ENCODE measurements around the gene HCRT. TPM values are rescaled to one million over a fixed set of nuclear protein-coding genes. Genes with fewer than 3 reads are reported as not detected.
"Not testable (repeated sequence)": the region's sequence is repeated elsewhere in the genome, so short reads cannot be mapped to it uniquely, and the experiment has no call there.

HCRT gene
- total RNA-seq, 5 donors from 2014 or later (not counting 1 experiment from before 2014, with no cell fraction given): not detected

DNA sequence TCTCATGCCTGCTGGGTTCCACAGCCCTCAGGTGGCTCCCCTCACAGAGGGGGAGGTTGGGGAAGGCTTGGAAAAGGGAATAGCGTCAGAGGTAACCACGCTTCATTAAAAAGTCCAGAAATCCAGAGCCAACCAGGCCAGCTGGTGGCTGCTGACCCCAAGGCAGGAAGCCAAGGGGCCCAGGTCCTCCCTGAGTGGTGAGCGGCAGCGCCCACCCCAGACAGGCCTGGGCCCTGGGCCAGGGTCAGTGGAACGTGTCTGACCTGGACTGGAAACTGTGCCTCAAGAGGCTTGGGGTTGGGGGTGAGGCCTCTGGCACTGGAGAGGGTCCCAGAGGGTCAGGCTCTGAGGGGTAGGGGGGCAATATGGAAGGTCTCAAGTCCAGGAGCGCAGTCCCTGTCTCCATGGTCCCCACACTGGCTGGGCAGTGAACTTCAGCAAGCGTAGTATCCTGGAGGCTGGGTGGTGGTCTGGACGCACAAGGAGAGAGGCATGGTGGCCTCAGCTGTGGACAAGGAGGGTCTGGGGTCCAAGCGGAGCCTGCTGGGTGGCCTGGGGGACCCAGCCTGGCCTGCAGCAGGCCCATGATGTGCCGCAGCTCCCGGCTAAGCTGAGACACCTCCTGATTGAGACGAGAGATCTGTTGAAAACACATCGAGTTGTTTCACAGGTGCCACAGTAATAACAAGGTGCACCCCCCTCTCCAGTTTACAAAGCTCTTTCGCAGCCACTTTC, 25.3 kb downstream of the HCRT start:
- no peak overlapping the region for H3K27ac Mint-ChIP-seq
- H3K27ac ChIP-seq (ENCODE audit: low read length): no peak overlapping the region
- no peaks in the 10 kb centered on the region for H3K9me3 ChIP-seq
- H3K9me3 Mint-ChIP-seq: no peaks in the 10 kb centered on the region
- POLR2A ChIA-PET: interaction anchor here in 1 of 2 donors (0.7 kb wide), 1 partner anchor 20 kb away, joined by 6 read pairs; no protein-coding TSS in a partner anchor
- peaks cover 0 to 8% of the 10 kb centered on the region in 2 experiments for H3K4me1 ChIP-seq (ENCODE audit: control insufficient read depth in 1 of 2, extremely low read depth in 1 of 2, insufficient read depth in 2 of 2, low read length in 2 of 2)
- CTCF ChIA-PET: interaction anchor here in 1 of 2 donors (0.6 kb wide), 1 partner anchor 34 kb away, joined by 3 read pairs; the partner anchor contains the start of gene GHDC
- 89% methylated on average over 12 of the region's 14 CpGs for WGBS (ENCODE audit: insufficient coverage)
- no peak for ATAC-seq (replicated peaks in 1 of 4)
- H3K4me3 Mint-ChIP-seq: no peak overlapping the region
- no peak for DNase-seq
- no peaks in the 10 kb centered on the region for H3K27me3 Mint-ChIP-seq
- H3K4me3 ChIP-seq (ENCODE audit: control insufficient read depth in 1 of 2, extremely low read depth in 1 of 2, low read length in 1 of 2): no peak overlapping the region
- H3K27me3 ChIP-seq (replicated peaks in 1 of 2; ENCODE audit: control insufficient read depth in 2 of 2, extremely low read depth in 1 of 2, insufficient read depth in 2 of 2, low read length in 1 of 2): no peaks in the 10 kb centered on the region
- peaks cover 5 to 6% (median 6%) of the 10 kb centered on the region in 3 donors for H3K4me1 Mint-ChIP-seq
- H3K36me3 ChIP-seq (ENCODE audit: control insufficient read depth in 2 of 2, extremely low read depth in 1 of 2, insufficient read depth in 1 of 2, low read length in 1 of 2): no peaks in the 10 kb centered on the region
- no peaks in the 10 kb centered on the region for H3K36me3 Mint-ChIP-seq

DNA sequence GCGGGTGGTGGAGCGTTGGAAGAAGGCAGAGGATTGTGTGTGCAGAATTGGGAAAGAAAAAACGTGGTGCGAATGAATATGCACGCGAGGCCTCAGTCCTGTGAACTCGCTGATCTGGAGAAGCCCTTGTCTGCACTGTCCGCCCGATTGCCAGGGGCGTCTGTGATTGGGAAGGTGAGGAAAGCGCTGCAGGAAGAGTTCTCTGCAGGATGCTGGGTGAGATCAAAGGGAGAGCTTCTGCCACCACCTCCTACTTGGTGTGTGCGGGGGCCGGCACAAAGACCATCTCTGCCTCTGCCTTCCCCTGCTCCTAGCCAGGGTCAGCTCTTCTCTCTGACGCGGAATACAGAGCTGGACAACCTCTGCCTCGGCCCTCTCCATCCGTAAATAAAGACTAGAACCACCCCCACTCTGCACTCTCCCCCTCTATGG, 29.6 kb downstream of the HCRT start:
- Mint-ChIP-seq H3K4me1 (peaks cover 28 to 43% (median 42%) of the 10 kb centered on the region in 3 donors), H3K9me3 (no peaks in the 10 kb centered on the region), H3K36me3 (no peaks in the 10 kb centered on the region), H3K4me3 (peak overlapping the region; percentile 88 to 94 (median 92)), H3K27ac (peak overlapping the region in 1 of 2 donors; percentile 92), H3K27me3 (no peaks in the 10 kb centered on the region)
- H3K36me3 ChIP-seq (ENCODE audit: control insufficient read depth in 2 of 2, extremely low read depth in 1 of 2, insufficient read depth in 1 of 2, low read length in 1 of 2): peaks cover 5 to 9% of the 10 kb centered on the region in 2 donors
- 73% methylated on average over 13 of the region's 17 CpGs for WGBS (ENCODE audit: insufficient coverage)
- no peak for DNase-seq
- H3K4me1 ChIP-seq (ENCODE audit: control insufficient read depth in 1 of 2, extremely low read depth in 1 of 2, insufficient read depth in 2 of 2, low read length in 2 of 2): peaks cover 11 to 37% of the 10 kb centered on the region in 2 experiments
- H3K27ac ChIP-seq (ENCODE audit: low read length): no peak overlapping the region
- peak overlapping the region; percentile 7 to 96 for H3K4me3 ChIP-seq (ENCODE audit: control insufficient read depth in 1 of 2, extremely low read depth in 1 of 2, low read length in 1 of 2)
- ChIA-PET POLR2A (interaction anchor here in 1 of 2 donors (0.7 kb wide), 1 partner anchor 96 kb away, joined by 5 read pairs; no protein-coding TSS in a partner anchor), CTCF (no interaction called here)
- H3K27me3 ChIP-seq (replicated peaks in 1 of 2; ENCODE audit: control insufficient read depth in 2 of 2, extremely low read depth in 1 of 2, insufficient read depth in 2 of 2, low read length in 1 of 2): no peaks in the 10 kb centered on the region
- H3K9me3 ChIP-seq: no peaks in the 10 kb centered on the region
- no peak for ATAC-seq (replicated peaks in 1 of 4)

DNA sequence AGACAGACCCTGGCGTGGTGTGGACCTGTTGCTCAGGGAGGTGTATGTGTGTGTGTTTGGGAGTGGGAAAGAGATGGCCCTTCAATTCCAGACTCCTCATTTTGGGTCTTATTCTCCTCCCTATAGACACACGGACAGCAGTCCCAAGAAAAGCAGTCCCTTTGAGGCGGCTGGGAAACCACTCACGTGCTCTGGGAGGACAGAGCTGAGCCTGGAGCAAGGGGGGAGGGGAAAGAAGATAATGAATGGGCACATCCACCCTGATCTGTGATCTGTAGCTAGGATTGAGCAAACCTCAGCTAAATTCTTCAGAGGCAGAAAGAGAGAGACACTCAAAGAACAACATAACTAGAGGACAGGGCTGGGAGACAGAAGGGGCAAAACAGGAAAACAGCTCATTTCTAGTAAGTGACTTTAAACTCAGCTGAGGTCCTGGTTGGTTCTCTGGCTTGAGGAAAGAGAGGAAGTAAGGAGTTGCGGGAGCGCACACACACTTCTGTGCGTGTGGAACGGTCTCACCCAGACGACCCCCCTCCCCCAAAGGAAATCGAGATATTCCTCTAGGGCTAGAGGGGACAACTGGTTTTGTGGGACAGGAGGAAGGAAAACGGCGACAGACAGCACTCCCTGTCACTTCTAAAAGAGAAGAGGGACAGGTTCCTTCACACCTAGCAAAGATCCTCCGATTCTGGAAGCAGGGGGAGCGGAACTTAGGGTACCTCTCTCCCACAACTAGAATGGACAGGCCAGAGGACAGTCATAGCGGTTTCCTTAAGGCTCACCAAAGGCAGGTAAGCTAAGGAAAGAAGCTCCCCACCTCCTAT, 31.1 kb downstream of the HCRT start:
- CTCF ChIA-PET: interaction anchor here in 1 of 2 donors (1.0 to 1.1 kb wide), 2 partner anchors 12 to 224 kb away, joined by 3 read pairs; partner anchors contain the start of gene ODAD4
- Mint-ChIP-seq H3K36me3 (no peaks in the 10 kb centered on the region), H3K4me1 (peaks cover 28 to 45% (median 44%) of the 10 kb centered on the region in 3 donors), H3K27ac (peak overlapping the region; percentile 91 to 92), H3K9me3 (no peaks in the 10 kb centered on the region), H3K27me3 (no peaks in the 10 kb centered on the region), H3K4me3 (peak overlapping the region; percentile 88 to 94 (median 92))
- Histone ChIP-seq H3K27me3 (replicated peaks in 1 of 2; ENCODE audit: control insufficient read depth in 2 of 2, extremely low read depth in 1 of 2, insufficient read depth in 2 of 2, low read length in 1 of 2) (no peaks in the 10 kb centered on the region), H3K27ac (ENCODE audit: low read length) (peak overlapping the region; percentile 74), H3K4me3 (ENCODE audit: control insufficient read depth in 1 of 2, extremely low read depth in 1 of 2, low read length in 1 of 2) (peak overlapping the region; percentile 84 to 96), H3K4me1 (ENCODE audit: control insufficient read depth in 1 of 2, extremely low read depth in 1 of 2, insufficient read depth in 2 of 2, low read length in 2 of 2) (peaks cover 11 to 37% of the 10 kb centered on the region in 2 experiments), H3K9me3 (no peaks in the 10 kb centered on the region), H3K36me3 (ENCODE audit: control insufficient read depth in 2 of 2, extremely low read depth in 1 of 2, insufficient read depth in 1 of 2, low read length in 1 of 2) (peaks cover 5 to 9% of the 10 kb centered on the region in 2 donors)
- ATAC-seq (replicated peaks in 1 of 4): no peak
- peak in 2 of 35 experiments; percentile 10 to 21 for DNase-seq
- POLR2A ChIA-PET: interaction anchor here (0.6 kb wide), 2 partner anchors 9 to 869 kb away, joined by 4 to 13 read pairs; no protein-coding TSS in a partner anchor
- WGBS (ENCODE audit: insufficient coverage): no CpG with 5 or more reads among the region's 15 CpGs

DNA sequence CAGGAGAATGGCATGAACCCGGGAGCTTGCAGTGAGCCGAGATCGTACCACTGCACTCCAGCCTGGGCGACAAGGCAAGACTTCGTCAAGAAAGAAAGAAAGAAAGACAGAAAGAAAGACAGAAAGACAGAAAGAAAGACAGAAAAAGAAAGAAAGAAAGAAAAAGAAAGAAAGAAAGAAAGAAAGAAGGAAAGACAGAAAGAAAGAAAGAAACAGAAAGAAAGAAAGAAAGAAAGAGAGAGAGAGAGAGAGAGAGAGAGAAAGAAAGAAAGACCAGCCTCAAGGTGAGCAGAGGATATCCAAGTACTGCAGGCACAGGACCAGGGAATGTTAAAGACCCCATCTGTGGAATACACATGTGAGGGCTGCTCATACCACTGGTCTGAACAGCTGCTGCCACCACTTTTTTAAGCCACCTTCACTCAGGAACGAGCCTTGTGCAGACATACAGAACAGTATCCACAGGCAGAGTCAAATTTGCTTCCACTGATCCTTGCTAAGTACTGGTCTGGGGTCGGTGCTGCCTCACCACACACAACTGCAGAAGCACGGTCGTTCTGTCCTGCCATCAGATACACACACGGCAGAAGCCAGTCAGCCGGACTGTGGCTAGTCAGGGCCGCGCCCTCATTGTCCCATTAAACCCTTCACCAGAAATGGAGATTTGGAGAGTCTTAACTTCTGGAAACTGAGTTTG, 38.2 kb downstream of the HCRT start:
- no peak overlapping the region for H3K27ac ChIP-seq (ENCODE audit: low read length)
- no peak overlapping the region for H3K27ac Mint-ChIP-seq
- H3K36me3 Mint-ChIP-seq: peaks cover 28% of the 10 kb centered on the region
- no peaks in the 10 kb centered on the region for H3K27me3 Mint-ChIP-seq
- H3K9me3 Mint-ChIP-seq: no peaks in the 10 kb centered on the region
- peaks cover 7 to 46% of the 10 kb centered on the region in 2 donors for H3K36me3 ChIP-seq (ENCODE audit: control insufficient read depth in 2 of 2, extremely low read depth in 1 of 2, insufficient read depth in 1 of 2, low read length in 1 of 2)
- H3K27me3 ChIP-seq (replicated peaks in 1 of 2; ENCODE audit: control insufficient read depth in 2 of 2, extremely low read depth in 1 of 2, insufficient read depth in 2 of 2, low read length in 1 of 2): no peaks in the 10 kb centered on the region
- 86% methylated on average over 5 of the region's 13 CpGs for WGBS (ENCODE audit: insufficient coverage)
- CTCF ChIA-PET: no interaction called here
- no peaks in the 10 kb centered on the region for H3K9me3 ChIP-seq
- peaks cover 0 to 24% of the 10 kb centered on the region in 2 experiments for H3K4me1 ChIP-seq (ENCODE audit: control insufficient read depth in 1 of 2, extremely low read depth in 1 of 2, insufficient read depth in 2 of 2, low read length in 2 of 2)
- H3K4me1 Mint-ChIP-seq: peaks cover 37 to 55% (median 50%) of the 10 kb centered on the region in 3 donors
- no peak overlapping the region for H3K4me3 ChIP-seq (ENCODE audit: control insufficient read depth in 1 of 2, extremely low read depth in 1 of 2, low read length in 1 of 2)
- POLR2A ChIA-PET: interaction anchor here in 1 of 2 donors (0.6 kb wide), 1 partner anchor 227 kb away, joined by 3 read pairs; no protein-coding TSS in a partner anchor
- DNase-seq (no peak), ATAC-seq (replicated peaks in 1 of 4) (no peak)
- H3K4me3 Mint-ChIP-seq: no peak overlapping the region

DNA sequence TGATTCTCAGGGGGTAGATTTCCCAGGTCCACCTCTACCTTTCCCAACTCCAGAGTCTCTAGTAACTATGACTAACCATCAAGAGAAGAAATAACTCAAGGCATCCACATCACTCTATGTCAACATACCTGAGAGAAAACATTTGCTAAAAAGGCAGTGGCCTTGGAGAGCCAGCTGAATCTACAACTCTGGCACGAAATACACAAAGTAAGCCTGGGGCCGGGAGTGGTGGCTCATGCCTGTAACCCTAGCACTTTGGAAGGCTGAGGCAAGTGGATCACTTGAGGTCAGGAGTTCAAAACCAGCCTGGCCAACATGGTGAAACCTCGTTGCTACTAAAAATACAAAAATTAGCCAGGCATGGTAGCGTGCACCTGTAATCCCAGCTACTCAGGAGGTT, 42.1 kb downstream of the HCRT start:
- Histone ChIP-seq H3K4me1 (ENCODE audit: control insufficient read depth in 1 of 2, extremely low read depth in 1 of 2, insufficient read depth in 2 of 2, low read length in 2 of 2) (peaks cover 0 to 32% of the 10 kb centered on the region in 2 experiments), H3K36me3 (ENCODE audit: control insufficient read depth in 2 of 2, extremely low read depth in 1 of 2, insufficient read depth in 1 of 2, low read length in 1 of 2) (peaks cover 8 to 47% of the 10 kb centered on the region in 2 donors)
- ATAC-seq (replicated peaks in 1 of 4); POLR2A ChIA-PET; H3K9me3 ChIP-seq; H3K27ac Mint-ChIP-seq; H3K27ac ChIP-seq (ENCODE audit: low read length); H3K27me3 ChIP-seq (replicated peaks in 1 of 2; ENCODE audit: control insufficient read depth in 2 of 2, extremely low read depth in 1 of 2, insufficient read depth in 2 of 2, low read length in 1 of 2); DNase-seq; H3K27me3 Mint-ChIP-seq; H3K4me3 ChIP-seq (ENCODE audit: control insufficient read depth in 1 of 2, extremely low read depth in 1 of 2, low read length in 1 of 2); H3K4me3 Mint-ChIP-seq; H3K9me3 Mint-ChIP-seq: not testable (repeated sequence)
- 95% methylated on average over 4 of the region's 4 CpGs for WGBS (ENCODE audit: insufficient coverage)
- CTCF ChIA-PET: interaction anchor here in 1 of 2 donors (1.6 kb wide), 1 partner anchor 11 kb away, joined by 3 read pairs; no protein-coding TSS in a partner anchor
- H3K36me3 Mint-ChIP-seq: peaks cover 33% of the 10 kb centered on the region
- peaks cover 25 to 62% (median 60%) of the 10 kb centered on the region in 3 donors for H3K4me1 Mint-ChIP-seq

All from T-cell (primary cell).